SK-N-SH (cell line): Measurements from ENCODE around the gene LGR4.

Experiments
- MEF2A ChIP-seq: IDR thresholded peaks from 2 replicates; pipeline ENCODE4 v1.4.0; 2012; ENCODE audit warnings: low read depth, borderline replicate concordance
- TAF1 ChIP-seq: IDR thresholded peaks from 2 replicates; pipeline ENCODE4 v1.6.1; 2012; ENCODE audit warnings: low read depth, mild to moderate bottlenecking, low read length, moderate library complexity, borderline replicate concordance
- YY1 ChIP-seq: IDR thresholded peaks from 2 replicates; pipeline ENCODE4 v1.4.0; 2012; ENCODE audit warnings: low read depth, mild to moderate bottlenecking

- TF ChIP-seq YY1 (no peak), MEF2A (no peak), TAF1 (no peak)
Observed at GRCh38 chr11:27468995-27469695, 3.4 kb downstream of the LGR4 start.
